Measurements from ENCODE around the gene ARL3. TPM values are rescaled to one million over a fixed set of nuclear protein-coding genes. Genes with fewer than 3 reads are reported as not detected.

The ARL3 gene
- total RNA-seq, 1 experiment from 2014 or later: 13.3 TPM

- Mint-ChIP-seq H3K4me1 (peaks cover 26% of the 10 kb centered on the region), H3K4me3 (no peak overlapping the region), H3K27me3 (ENCODE audit: low read depth) (no peaks in the 10 kb centered on the region), H3K36me3 (peaks cover 31% of the 10 kb centered on the region), H3K27ac (no peak overlapping the region), H3K9me3 (no peaks in the 10 kb centered on the region)
- CTCF ChIA-PET: interaction anchor here (0.6 to 1.5 kb wide), 3 partner anchors 35 to 242 kb away, joined by 3 to 4 read pairs (median 3); no protein-coding TSS in a partner anchor
- POLR2A ChIA-PET: interaction anchor here (1.3 kb wide), 1 partner anchor 38 kb away, joined by 3 read pairs; the partner anchor contains the start of gene TRIM8
- TF ChIP-seq NFE2L1 (CRISPR knock-in tag; IDR thresholded peaks at IDR 0.05) (no peak), ZNF317 (CRISPR knock-in tag; IDR thresholded peaks at IDR 0.05; ENCODE audit: borderline replicate concordance, low read depth) (no peak), PRDM15 (CRISPR knock-in tag; IDR thresholded peaks at IDR 0.05) (peak; percentile 37)
- ATAC-seq (no peak), DNase-seq (ENCODE audit: low spot score) (no peak)
These were observed 31.8 kb downstream of the ARL3 start for GRCh38 chr10:102682416-102682815.

- no peaks in the 10 kb centered on the region for H3K9me3 Mint-ChIP-seq
- H3K27ac Mint-ChIP-seq: no peak overlapping the region
- POLR2A ChIA-PET: no interaction called here
- DNase-seq (ENCODE audit: low spot score): no peak
- no peaks in the 10 kb centered on the region for H3K27me3 Mint-ChIP-seq (ENCODE audit: low read depth)
- ATAC-seq: no peak
- peaks cover 33% of the 10 kb centered on the region for H3K4me1 Mint-ChIP-seq
- CTCF ChIA-PET: no interaction called here
- H3K4me3 Mint-ChIP-seq: no peak overlapping the region
- TF ChIP-seq OVOL2 (CRISPR knock-in tag; IDR thresholded peaks at IDR 0.05; ENCODE audit: borderline replicate concordance) (no peak), JUN (CRISPR knock-in tag; IDR thresholded peaks at IDR 0.05) (no peak), ZNF671 (CRISPR knock-in tag; IDR thresholded peaks at IDR 0.05) (no peak), AFF4 (CRISPR knock-in tag; IDR thresholded peaks at IDR 0.05; ENCODE audit: borderline replicate concordance) (no peak), NR3C1 (CRISPR knock-in tag; conservative IDR thresholded peaks at IDR 0.05; ENCODE audit: low read depth) (no peak), JAZF1 (CRISPR knock-in tag; IDR thresholded peaks at IDR 0.05) (no peak), SOX15 (CRISPR knock-in tag; IDR thresholded peaks at IDR 0.05) (no peak), MLX (CRISPR knock-in tag; IDR thresholded peaks at IDR 0.05) (no peak), IRF1 (CRISPR knock-in tag; IDR thresholded peaks at IDR 0.05) (no peak), EMX1 (CRISPR knock-in tag; IDR thresholded peaks at IDR 0.05) (no peak), ZNF263 (CRISPR knock-in tag; IDR thresholded peaks at IDR 0.05; ENCODE audit: low read depth) (no peak), ESRRA (CRISPR knock-in tag; IDR thresholded peaks at IDR 0.05; ENCODE audit: borderline replicate concordance) (no peak)
- peaks cover 31% of the 10 kb centered on the region for H3K36me3 Mint-ChIP-seq
These were observed 32.5 kb downstream of the ARL3 start for GRCh38 chr10:102681696-102682095.

All from WTC11 (cell line).